Fibroblast of skin of scalp (primary cell): ENCODE results near the gene EGFR.
A peak's percentile ranks its signal among the peaks of the same experiment; 100 is the strongest.
"Not testable (repeated sequence)": the region's sequence is repeated elsewhere in the genome, so short reads cannot be mapped to it uniquely, and the experiment has no call there.

Source experiments
- DNase-seq: peaks from one replicate; pipeline ENCODE4 v3.0.0-alpha.2; 2013

The EGFR gene

DNA sequence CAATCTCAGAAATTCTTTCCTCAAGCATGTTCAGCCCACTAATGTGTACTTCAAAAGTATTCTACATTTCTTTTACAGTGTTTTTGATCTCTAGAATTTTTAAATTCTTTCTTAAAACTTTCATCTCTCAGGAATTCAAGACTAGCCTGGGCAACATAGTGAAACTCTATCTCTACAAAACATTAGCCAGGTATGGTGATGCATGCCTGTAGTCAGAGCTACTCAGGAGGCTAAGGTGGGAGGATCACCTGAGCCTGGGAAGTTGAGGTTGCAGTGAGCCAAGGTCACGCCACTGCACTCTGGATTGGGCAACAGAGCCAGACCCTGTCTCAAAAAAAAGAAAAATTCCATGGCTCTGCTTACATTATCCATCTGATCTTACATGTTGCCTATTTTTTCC, 5.0 kb upstream of the EGFR start:
- no peak for DNase-seq

DNA sequence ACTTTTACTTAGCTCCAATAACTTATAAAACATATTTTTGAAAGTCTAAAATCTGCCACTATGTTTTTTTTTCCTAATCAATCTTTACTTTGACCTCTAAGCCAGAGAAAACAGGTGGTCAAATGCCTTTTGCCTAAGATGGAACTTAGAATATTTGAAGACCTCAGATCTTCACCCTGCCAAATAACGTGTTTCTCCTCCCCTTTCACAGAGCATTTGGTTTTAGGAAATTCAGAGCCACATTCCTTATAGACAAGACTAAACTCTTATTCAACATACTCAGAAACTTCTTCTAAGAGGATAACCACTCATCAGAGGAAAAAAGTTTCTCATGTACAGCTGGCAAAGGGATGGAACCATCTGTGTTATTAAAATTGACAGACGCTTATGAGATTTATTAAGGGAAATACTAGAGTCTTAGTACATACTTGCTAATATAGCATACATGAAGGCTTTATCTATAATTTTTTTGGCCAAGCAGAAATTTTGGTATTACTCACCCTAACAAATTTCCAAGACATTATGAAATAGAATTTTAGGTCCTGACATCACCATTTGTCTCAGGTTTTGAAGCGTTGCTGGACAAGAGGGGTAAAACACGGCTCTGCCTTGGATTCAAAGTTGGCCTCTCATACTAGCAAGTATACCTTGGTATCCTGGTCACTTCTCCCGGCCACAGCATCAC, 2.6 kb upstream of the EGFR start:
- DNase-seq, result no peak

DNA sequence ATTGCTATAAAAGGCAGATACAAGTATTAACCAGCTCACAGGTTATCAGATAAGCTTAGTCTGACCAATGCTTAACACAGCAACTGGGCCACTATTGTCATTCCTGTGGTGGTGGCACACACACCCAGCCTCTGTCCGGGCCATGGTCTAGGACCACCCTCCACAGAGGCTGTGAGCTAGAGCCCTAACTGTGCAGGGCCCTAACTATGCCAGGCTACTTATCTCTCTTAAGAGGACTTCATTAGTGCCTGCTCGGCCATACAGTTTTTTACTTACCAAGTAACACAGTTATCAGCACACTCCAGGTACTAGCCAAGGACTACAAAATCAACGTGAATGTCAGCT, 2.1 kb upstream of the EGFR start:
- no peak for DNase-seq

GRCh38 chr7:55017841-55018240, 976 bp upstream of the EGFR start:
- no peak for DNase-seq

GRCh38 chr7:55019191-55019690, 424 bp downstream of the EGFR start:
- DNase-seq, result peak; percentile 33

- DNase-seq, result no peak
Observed at GRCh38 chr7:55019691-55020465, 1.1 kb downstream of the EGFR start.

DNA sequence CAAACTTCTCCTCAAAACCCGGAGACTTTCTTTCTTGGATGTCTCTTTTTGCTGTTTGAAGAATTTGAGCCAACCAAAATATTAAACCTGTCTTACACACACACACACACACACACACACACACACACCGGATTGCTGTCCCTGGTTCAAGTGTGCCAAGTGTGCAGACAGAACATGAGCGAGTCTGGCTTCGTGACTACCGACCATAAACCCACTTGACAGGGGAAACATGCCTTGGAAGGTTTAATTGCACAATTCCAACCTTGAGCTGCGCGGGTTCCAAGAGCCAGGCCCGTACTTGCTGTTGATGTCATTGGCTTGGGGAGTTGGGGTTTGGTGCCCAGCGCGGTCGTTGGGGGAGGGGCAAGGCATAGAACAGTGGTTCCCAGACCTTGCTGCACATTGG, 1.7 kb downstream of the EGFR start:
- DNase-seq, result no peak

DNA sequence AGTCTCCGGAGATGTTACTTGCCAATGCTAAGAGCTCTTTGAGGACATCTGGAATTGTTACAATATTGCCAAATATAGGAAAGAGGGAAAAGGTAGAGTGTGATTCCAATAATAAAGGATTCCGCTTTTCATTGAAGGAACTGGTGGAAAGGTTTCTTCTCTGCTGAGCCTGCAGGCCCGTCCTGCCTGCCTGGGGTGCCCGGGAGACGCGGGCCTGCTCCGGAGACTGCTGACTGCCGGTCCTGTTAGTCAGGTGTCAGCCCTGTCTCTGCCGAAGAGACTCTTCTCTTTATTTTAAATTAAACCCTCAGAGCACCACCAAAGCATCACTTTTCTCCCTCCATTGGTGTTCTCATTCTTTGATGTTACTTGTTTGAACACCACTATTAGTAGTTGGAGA, 2.2 kb downstream of the EGFR start:
- no peak for DNase-seq

- DNase-seq, result no peak
Observed at GRCh38 chr7:55022002-55022985, 3.5 kb downstream of the EGFR start.

GRCh38 chr7:55023841-55024505, 5.2 kb downstream of the EGFR start:
- no peak for DNase-seq

DNA sequence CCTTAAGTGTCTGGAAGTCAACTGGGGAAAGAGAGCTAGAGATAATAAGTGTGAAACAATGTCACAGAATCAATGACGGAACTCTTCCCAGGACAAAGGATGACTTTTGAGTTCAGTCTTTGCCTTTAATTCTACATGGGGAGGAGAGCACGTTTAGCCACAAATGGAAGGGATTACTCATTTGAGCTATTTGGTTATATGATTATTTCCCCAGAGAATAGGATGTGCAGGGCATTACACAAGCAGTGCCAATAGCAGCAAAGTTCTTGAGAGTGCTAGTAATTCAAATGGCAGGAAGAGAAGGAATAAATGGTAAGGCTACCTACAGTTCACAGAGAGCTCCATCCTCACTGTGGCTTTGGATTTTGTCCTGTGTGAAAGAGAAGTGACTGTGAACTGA, 6.0 kb downstream of the EGFR start:
- peak; percentile 79 for DNase-seq

DNA sequence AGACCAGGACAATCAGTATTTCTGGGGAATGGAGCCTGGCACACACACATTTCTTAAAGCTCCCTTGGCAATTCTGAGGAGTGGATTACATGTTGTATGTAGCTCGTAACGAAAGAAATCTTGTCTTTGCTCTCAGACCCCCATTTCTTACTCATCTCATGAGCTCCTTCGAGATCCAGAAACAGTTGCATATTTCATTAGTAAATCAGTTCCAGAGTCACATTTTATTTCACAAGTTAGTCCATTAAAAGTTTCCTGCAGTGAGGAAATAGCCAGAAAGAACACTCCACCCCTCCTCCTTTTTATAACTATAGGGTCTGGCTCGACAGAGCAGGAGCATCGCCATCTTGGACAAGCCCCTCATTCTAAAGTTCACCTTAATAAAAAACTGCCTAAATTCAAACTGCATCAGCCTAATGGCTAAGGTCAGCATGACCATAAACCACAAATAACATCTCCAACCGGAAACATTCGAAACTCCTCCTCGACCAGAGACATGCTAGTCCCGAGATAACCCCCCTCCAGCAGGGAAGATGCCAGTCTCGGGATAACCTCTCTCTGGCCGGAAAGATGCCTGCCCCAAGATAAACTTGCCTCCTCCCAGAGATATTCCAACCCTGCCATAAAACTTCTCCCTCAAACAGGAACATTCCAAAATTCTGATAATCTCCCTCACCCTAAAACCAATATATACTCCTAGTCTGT, 7.4 kb downstream of the EGFR start:
- peak; percentile 31 for DNase-seq

DNA sequence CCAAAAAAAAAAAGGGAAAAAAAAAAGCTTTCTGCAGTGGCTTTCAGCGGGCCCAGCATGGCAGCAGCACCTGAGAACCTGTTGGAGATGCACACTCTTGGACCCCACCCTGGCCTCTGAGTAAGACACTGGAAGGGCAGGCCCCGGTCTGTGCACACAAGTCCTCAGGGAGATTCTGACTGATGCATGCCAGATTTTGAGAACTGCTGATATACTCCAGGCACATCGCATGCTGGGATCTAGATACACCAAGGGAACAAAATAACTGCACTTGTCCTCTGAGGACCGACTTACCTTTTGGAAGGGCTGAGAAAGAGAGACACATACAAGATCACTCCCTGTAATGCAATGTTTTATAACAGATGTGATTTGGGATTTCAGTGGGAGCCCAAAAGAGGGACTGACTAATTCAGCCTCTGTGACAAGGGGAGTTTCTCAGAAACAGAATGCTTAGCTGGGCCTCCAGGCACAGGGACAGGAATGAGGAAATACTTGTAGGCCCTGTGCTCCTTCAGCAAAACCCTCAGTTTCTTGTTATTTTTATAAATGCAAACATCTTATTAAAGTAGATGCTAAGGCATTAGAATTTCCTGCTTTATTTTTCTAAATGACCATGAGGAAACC, 8.2 kb downstream of the EGFR start:
- peak; percentile 46 for DNase-seq

DNA sequence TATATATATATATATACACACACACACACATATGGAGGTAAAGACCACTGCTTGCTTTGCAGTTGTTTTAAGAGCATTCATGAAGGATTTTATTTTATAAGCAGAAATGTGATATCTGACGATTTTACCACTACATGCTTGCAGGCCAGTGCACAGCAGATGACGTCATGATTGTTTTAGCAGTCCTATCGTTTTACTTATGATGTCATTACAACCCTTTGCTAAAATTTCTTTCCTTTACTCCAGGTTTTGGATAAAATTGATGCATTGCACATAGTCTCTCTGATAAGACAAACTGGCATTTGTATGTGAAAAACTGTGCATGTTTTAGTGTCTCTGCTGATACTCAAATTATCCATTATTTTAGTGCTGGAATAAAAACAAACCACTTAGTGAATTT, 9.2 kb downstream of the EGFR start:
- no peak for DNase-seq

- DNase-seq, result peak; percentile 47
Observed at GRCh38 chr7:55030314-55030713, 11.5 kb downstream of the EGFR start.

DNA sequence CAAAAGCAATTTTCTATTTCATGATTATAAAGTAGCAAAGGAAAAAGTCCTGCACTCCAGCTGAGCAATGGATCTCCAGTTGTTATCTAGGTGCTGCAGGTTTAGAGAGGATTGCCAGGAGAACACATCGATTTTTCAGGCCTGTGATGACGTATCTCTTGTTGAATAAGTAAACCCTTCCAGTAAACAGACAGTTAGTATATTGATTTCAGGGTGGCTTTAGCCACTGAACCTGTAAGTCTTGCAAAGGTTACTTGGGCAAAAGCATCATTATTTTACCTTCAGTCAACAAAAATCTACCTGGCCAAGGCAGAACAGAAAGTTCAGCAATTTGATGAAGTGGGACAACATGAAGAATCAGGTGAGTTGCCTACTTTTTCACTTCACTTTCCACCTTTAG, 12.3 kb downstream of the EGFR start:
- DNase-seq, result no peak

DNA sequence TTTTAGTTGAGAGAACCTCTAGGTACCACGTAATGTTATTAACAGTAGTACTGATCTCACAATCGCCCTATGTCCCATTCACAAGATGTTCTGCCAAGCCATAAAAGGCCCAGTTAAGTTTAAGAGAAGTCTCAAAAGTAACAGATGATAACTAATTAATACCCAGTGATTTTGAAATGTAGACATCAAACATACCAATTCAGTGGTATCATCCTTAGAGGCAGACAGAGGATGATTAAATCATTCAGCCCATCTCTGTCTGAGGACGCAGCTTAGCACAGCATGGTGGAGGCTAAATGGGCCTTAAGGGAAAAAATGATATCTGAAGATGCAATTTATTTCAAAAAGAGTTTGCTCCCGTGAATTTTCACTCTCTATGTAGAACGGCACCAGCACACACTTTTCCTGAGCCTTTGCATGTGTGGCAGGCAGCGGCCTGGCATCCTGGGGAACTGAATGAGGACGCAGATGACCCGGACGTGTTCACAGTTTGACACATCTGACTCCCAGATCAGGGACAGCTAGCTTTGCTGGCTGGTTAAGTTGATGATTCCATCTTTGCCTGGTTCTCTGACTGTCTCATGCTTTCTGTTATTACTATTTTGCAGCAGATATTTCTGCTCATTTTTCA, 13.4 kb downstream of the EGFR start:
- DNase-seq, result no peak

DNA sequence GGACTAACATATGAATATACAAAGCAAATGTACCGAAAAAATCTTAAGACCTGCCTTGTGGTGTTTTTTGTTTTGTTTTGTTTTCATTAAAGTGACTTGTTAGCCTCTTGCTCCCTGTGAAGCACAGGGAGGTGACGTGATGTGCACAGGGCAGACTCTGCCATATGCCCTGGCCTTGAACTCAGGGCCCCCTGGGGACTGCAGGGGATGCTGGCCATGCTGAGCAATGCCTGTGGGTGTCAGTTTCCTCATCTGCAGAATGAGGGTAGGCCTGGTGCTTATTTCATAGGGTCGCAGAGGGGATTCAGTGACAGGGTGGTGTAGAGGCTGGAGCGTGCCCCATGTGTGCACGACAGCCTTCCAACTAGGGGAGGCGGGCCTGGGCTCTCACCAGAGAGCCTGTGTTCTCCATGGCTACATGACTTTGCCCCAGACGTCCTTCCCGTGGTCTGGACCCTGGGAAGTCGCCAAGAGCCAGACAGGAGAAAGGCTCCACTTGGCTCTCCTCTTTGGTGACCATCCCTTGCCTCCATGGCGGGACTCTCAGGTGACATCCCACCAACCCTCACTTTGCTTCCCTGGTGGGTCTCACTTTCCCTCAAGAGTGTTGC, 14.5 kb downstream of the EGFR start:
- no peak for DNase-seq

DNA sequence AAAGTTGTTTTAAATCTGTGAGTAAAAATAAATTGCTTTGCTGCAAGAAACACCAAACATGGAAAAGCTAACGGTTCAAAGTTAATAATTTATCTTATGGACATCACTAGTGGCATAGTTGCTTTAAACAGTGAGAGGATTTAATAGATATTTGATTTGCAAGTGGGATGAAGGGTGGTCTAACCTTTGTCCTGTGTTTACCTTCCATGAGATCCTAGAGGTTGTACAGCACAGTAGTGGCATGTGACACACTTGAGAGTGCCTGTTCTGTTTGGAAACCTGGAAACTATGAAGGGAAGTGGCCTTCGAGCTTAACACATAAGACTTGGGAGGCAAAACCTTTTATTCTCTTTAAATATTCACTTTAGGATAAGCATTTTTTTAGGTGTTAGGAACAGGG, 16.0 kb downstream of the EGFR start:
- DNase-seq, result no peak

DNA sequence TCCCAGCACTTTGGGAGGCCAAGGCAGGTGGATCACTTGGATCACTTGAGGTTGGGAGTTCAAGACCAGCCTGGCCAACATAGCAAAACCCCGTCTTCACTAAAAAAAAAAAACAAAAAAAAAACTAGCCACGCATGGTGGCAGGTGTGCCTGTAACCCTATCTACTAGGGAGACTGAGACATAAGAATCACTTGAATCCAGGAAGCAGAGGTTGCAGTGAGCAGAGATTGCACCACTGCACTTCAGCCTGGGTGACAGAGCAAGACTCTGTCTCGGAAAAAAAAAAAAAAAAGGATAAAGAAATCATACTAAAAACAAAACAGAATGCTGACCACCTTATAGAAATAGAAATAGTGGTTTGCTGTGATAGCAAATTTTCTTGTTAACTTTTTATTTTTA, 16.6 kb downstream of the EGFR start:
- not testable (repeated sequence) for DNase-seq
